GM23338 (cell line): ENCODE measurements around the gene IGFL4. TPM values are rescaled to one million over a fixed set of nuclear protein-coding genes. Genes with fewer than 3 reads are reported as not detected.

Experiments used
- ATAC-seq: fragments of 200-7000 bp; cut with Tn5 transposase; 3 replicates; pipeline ENCODE4 v1.9.1; 2020
- DNase-seq: peaks from one replicate; pipeline ENCODE4 v3.0.0-alpha.2; 2015; ENCODE audit warnings: low spot score
- H2AFZ ChIP-seq: fragments of 200-600 bp; sonication (generic); 2 replicates; pipeline ENCODE4 v1.8.0; 2016; ENCODE audit warnings: antibody characterized with exemption, mild to moderate bottlenecking, moderate library complexity
- H3F3A ChIP-seq: fragments of 200-600 bp; sonication (generic); replicated peaks from 2 replicates; pipeline ENCODE4 v1.8.0; 2017; ENCODE audit warnings: antibody characterized with exemption, mixed run types, low read depth
- H3K27ac ChIP-seq: fragments of 200-600 bp; sonication (generic); 2 replicates; pipeline ENCODE4 v1.6.1; 2016; ENCODE audit warnings: low read depth
- H3K27me3 ChIP-seq: fragments of 200-600 bp; sonication (generic); 2 replicates; pipeline ENCODE4 v1.8.0; 2016; ENCODE audit warnings: mild to moderate bottlenecking, mixed run types, moderate library complexity; ENCODE audit not compliant: insufficient read depth
- H3K36me3 ChIP-seq: fragments of 200-600 bp; sonication (generic); 2 replicates; pipeline ENCODE4 v1.8.0; 2016; ENCODE audit warnings: mild to moderate bottlenecking; ENCODE audit not compliant: insufficient read depth
- H3K4me1 ChIP-seq: fragments of 200-600 bp; sonication (generic); 2 replicates; pipeline ENCODE4 v1.8.0; 2016; ENCODE audit warnings: mild to moderate bottlenecking, moderate library complexity; ENCODE audit not compliant: insufficient read depth
- H3K4me2 ChIP-seq: fragments of 200-600 bp; sonication (generic); 2 replicates; pipeline ENCODE4 v1.7.1; 2017; ENCODE audit warnings: mixed run types
- H3K4me3 ChIP-seq: fragments of 200-600 bp; sonication (generic); 2 replicates; pipeline ENCODE4 v1.6.1; 2016; ENCODE audit warnings: mixed run types
- H3K79me2 ChIP-seq: fragments of 200-600 bp; sonication (generic); replicated peaks from 2 replicates; pipeline ENCODE4 v1.8.0; 2017; ENCODE audit warnings: mild to moderate bottlenecking; ENCODE audit not compliant: insufficient read depth
- H3K9me2 ChIP-seq: fragments of 200-600 bp; sonication (generic); 2 replicates; pipeline ENCODE4 v1.8.0; 2017; ENCODE audit not compliant: insufficient read depth
- H4K20me1 ChIP-seq: fragments of 200-600 bp; sonication (generic); replicated peaks from 2 replicates; pipeline ENCODE4 v1.8.0; 2017; ENCODE audit warnings: mild to moderate bottlenecking; ENCODE audit not compliant: insufficient read depth
- H3K27ac Mint-ChIP-seq: 2 replicates; pipeline ENCODE4 v1.8.0; 2020; ENCODE audit warnings: inconsistent platforms, mild to moderate bottlenecking, moderate library complexity, mixed read lengths
- H3K27me3 Mint-ChIP-seq: 3 replicates; pipeline ENCODE4 v1.8.0; 2022; ENCODE audit warnings: low read depth, mild to moderate bottlenecking, moderate library complexity, mixed read lengths, inconsistent platforms; ENCODE audit not compliant: insufficient read depth, poor library complexity
- H3K36me3 Mint-ChIP-seq: 3 replicates; pipeline ENCODE4 v1.8.0; 2021; ENCODE audit warnings: low read depth, mild to moderate bottlenecking, inconsistent platforms, moderate library complexity, mixed read lengths
- H3K4me1 Mint-ChIP-seq: 3 replicates; pipeline ENCODE4 v1.8.0; 2020; ENCODE audit warnings: mild to moderate bottlenecking, inconsistent platforms, mixed read lengths
- H3K4me3 Mint-ChIP-seq: 3 replicates; pipeline ENCODE4 v1.8.0; 2021; ENCODE audit warnings: moderate library complexity, mild to moderate bottlenecking, inconsistent platforms, mixed read lengths
- H3K9me3 Mint-ChIP-seq: 3 replicates; pipeline ENCODE4 v1.8.0; 2020; ENCODE audit warnings: moderate library complexity, mild to moderate bottlenecking, inconsistent platforms, mixed read lengths
- CREB1 ChIP-seq: fragments of 250-450 bp; sonication (Bioruptor Pico); IDR thresholded peaks from 2 replicates; pipeline ENCODE4 v1.5.0; 2020; ENCODE audit warnings: low read depth, mild to moderate bottlenecking, moderate library complexity
- EZH2 ChIP-seq: fragments of 200-600 bp; sonication (generic); IDR thresholded peaks from one replicate; pipeline ENCODE4 v1.8.0; 2017; ENCODE audit warnings: antibody characterized with exemption, mild to moderate bottlenecking, low read depth; ENCODE audit not compliant: unreplicated experiment
- JUNB ChIP-seq: IDR thresholded peaks from one replicate; pipeline ENCODE4 v1.6.1; 2016; ENCODE audit warnings: antibody characterized with exemption; ENCODE audit not compliant: unreplicated experiment
- NANOG ChIP-seq: IDR thresholded peaks from 2 replicates; pipeline ENCODE4 v1.6.1; 2016; ENCODE audit warnings: antibody characterized with exemption, borderline replicate concordance
- polyA plus RNA-seq: library from polyadenylated mRNA; unstranded; fragments of >200 nt; fragmentation: Nextera tagmentation; extraction: Ambion mirVana; gene quantifications from 2 replicates; pipeline ENCODE4 v1.2.1, GENCODE V29; 2016
- total RNA-seq: library from RNA; depleted of rRNA; stranded (reverse); fragments of >200 nt; shearing (Covaris generic); gene quantifications from 2 replicates; pipeline ENCODE4 v1.2.3, GENCODE V29; 2014
- TF ChIP-seq, protein P1 (sequence below): IDR thresholded peaks from one replicate; pipeline ENCODE4 v1.6.1; 2018; ENCODE audit warnings: antibody characterized with exemption; ENCODE audit not compliant: unreplicated experiment
- TF ChIP-seq, protein P2 (sequence below): IDR thresholded peaks from 2 replicates; pipeline ENCODE4 v1.6.1; 2016; ENCODE audit warnings: antibody characterized with exemption
- TF ChIP-seq, protein P3 (sequence below), 2 experiments: fragments of 200-600 bp in 1 of 2; sonication (generic) in 1 of 2; conservative IDR thresholded peaks; 2 replicates each; pipeline versions ENCODE4 v1.5.1 to v1.6.1; 2016 to 2017; ENCODE audit warnings: antibody characterized with exemption in 2 of 2, low read depth in 2 of 2, mild to moderate bottlenecking in 2 of 2, moderate library complexity in 1 of 2

IGFL4 gene
- total and polyA plus RNA-seq, 2 experiments from 2014 or later, result 0.06 to 0.87 TPM

DNA sequence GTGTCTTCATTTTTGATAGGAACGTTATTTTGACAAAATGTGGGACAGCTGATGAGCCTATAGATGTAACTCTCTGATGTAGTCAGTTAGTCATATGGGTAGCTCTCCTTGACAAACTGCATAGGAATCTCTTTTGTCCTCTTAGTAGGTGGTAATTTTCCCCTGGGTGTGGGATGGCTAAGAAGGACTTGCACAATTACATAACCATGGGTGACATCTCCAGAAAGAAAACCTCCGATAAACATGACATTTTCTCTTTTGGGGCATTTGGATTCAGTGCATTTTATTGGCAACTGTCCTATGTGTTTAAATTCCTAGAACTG, 41.9 kb upstream of the IGFL4 start (continued):
- no peak for TF ChIP-seq JUNB
- no peak for TF ChIP-seq NANOG
- TF ChIP-seq, protein P1, sequence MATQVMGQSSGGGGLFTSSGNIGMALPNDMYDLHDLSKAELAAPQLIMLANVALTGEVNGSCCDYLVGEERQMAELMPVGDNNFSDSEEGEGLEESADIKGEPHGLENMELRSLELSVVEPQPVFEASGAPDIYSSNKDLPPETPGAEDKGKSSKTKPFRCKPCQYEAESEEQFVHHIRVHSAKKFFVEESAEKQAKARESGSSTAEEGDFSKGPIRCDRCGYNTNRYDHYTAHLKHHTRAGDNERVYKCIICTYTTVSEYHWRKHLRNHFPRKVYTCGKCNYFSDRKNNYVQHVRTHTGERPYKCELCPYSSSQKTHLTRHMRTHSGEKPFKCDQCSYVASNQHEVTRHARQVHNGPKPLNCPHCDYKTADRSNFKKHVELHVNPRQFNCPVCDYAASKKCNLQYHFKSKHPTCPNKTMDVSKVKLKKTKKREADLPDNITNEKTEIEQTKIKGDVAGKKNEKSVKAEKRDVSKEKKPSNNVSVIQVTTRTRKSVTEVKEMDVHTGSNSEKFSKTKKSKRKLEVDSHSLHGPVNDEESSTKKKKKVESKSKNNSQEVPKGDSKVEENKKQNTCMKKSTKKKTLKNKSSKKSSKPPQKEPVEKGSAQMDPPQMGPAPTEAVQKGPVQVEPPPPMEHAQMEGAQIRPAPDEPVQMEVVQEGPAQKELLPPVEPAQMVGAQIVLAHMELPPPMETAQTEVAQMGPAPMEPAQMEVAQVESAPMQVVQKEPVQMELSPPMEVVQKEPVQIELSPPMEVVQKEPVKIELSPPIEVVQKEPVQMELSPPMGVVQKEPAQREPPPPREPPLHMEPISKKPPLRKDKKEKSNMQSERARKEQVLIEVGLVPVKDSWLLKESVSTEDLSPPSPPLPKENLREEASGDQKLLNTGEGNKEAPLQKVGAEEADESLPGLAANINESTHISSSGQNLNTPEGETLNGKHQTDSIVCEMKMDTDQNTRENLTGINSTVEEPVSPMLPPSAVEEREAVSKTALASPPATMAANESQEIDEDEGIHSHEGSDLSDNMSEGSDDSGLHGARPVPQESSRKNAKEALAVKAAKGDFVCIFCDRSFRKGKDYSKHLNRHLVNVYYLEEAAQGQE, result no peak
- TF ChIP-seq, protein P2, sequence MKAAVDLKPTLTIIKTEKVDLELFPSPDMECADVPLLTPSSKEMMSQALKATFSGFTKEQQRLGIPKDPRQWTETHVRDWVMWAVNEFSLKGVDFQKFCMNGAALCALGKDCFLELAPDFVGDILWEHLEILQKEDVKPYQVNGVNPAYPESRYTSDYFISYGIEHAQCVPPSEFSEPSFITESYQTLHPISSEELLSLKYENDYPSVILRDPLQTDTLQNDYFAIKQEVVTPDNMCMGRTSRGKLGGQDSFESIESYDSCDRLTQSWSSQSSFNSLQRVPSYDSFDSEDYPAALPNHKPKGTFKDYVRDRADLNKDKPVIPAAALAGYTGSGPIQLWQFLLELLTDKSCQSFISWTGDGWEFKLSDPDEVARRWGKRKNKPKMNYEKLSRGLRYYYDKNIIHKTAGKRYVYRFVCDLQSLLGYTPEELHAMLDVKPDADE, result no peak

DNA sequence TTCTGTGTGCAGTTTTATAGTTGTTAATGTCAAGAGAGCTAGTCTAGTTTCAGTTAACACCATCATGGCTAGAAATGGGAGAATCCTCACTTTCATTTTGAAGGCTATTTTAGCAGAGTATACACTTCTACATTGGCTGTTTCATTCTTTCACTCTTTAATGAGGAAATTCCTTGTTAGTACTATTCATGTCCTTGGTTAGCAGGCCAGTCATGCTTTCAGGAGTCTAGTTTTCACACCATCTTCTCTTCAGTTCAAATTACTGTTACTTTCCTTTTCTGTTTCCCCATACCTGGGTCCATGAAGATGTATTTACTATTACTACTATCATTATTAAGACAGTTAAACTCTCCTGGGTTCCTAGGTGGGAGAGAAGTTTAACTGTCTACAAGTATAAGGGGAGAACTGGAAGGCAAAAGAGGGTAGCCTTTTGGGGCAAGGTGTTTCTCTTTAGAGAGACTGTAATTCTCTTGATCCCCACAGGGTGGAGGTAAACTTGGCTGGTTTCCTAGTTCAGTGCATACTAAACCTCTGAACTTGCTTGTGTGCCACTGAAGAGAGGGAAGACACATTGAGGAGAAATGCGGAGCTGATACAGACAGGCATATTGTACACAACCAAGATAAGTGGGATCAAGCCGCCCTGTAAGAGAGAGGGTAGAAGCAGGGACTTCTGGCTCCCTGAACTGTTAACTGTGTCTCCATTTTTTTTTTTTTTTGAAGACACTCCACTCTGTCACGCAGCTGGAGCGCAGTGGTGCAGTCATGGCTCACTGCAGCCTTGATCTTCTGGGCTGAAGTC, 41.3 kb upstream of the IGFL4 start:
- H3K4me1 Mint-ChIP-seq, result peaks cover 2% of the 10 kb centered on the region; the same call in 1 of the 3 replicates
- Histone ChIP-seq H3K36me3 (no peaks in the 10 kb centered on the region), H3K27me3 (peaks cover 23% of the 10 kb centered on the region), H3K9me2 (peaks cover 3% of the 10 kb centered on the region; the same call in 1 of the 2 replicates), H3K4me2 (no peak overlapping the region), H4K20me1 (no peaks in the 10 kb centered on the region), H3K27ac (no peak overlapping the region), H2AFZ (no peak overlapping the region), H3K4me3 (no peak overlapping the region), H3K79me2 (no peaks in the 10 kb centered on the region), H3K4me1 (no peaks in the 10 kb centered on the region), H3F3A (no peaks in the 10 kb centered on the region)
- H3K27ac Mint-ChIP-seq, result no peak overlapping the region
- peaks cover 13% of the 10 kb centered on the region for H3K27me3 Mint-ChIP-seq
- no peaks in the 10 kb centered on the region; the same call in 2 of the 3 replicates for H3K36me3 Mint-ChIP-seq
- H3K9me3 Mint-ChIP-seq, result peaks cover 5% of the 10 kb centered on the region; the same call in 2 of the 3 replicates
- no peak overlapping the region for H3K4me3 Mint-ChIP-seq
- TF ChIP-seq CREB1 (CRISPR knock-in tag) (no peak), EZH2 (no peak), NANOG (no peak)
- TF ChIP-seq, protein P3, sequence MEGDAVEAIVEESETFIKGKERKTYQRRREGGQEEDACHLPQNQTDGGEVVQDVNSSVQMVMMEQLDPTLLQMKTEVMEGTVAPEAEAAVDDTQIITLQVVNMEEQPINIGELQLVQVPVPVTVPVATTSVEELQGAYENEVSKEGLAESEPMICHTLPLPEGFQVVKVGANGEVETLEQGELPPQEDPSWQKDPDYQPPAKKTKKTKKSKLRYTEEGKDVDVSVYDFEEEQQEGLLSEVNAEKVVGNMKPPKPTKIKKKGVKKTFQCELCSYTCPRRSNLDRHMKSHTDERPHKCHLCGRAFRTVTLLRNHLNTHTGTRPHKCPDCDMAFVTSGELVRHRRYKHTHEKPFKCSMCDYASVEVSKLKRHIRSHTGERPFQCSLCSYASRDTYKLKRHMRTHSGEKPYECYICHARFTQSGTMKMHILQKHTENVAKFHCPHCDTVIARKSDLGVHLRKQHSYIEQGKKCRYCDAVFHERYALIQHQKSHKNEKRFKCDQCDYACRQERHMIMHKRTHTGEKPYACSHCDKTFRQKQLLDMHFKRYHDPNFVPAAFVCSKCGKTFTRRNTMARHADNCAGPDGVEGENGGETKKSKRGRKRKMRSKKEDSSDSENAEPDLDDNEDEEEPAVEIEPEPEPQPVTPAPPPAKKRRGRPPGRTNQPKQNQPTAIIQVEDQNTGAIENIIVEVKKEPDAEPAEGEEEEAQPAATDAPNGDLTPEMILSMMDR (conservative IDR thresholded peaks at IDR 0.05; ENCODE audit: low read depth in 2 of 2), result peak; percentile 76 to 83
- TF ChIP-seq, protein P1, result no peak
- DNase-seq (peak; percentile 80), ATAC-seq (peak; percentile 52)
